Renal cortex interstitium (tissue), 11 donors: ENCODE measurements around the gene TNFRSF13B. TPM values are rescaled to one million over a fixed set of nuclear protein-coding genes. Genes with fewer than 3 reads are reported as not detected.
"Not testable (repeated sequence)": the region's sequence is repeated elsewhere in the genome, so short reads cannot be mapped to it uniquely, and the experiment has no call there.

Source experiments
- DNase-seq, 11 donors: peaks; one replicate each; pipeline ENCODE4 v3.0.0-alpha.2; 2013; ENCODE audit warnings: low read depth in 9 of 11, low spot score in 4 of 11; ENCODE audit errors: extremely low read depth in 1 of 11
- polyA plus RNA-seq, 3 donors: library from polyadenylated mRNA; unstranded; fragments of 120-200 nt; gene quantifications; one replicate each; pipeline ENCODE4 v1.2.1, GENCODE V29; 2013; ENCODE audit not compliant: insufficient read length in 3 of 3

Gene TNFRSF13B
- polyA plus RNA-seq, 3 donors, result not detected

DNA sequence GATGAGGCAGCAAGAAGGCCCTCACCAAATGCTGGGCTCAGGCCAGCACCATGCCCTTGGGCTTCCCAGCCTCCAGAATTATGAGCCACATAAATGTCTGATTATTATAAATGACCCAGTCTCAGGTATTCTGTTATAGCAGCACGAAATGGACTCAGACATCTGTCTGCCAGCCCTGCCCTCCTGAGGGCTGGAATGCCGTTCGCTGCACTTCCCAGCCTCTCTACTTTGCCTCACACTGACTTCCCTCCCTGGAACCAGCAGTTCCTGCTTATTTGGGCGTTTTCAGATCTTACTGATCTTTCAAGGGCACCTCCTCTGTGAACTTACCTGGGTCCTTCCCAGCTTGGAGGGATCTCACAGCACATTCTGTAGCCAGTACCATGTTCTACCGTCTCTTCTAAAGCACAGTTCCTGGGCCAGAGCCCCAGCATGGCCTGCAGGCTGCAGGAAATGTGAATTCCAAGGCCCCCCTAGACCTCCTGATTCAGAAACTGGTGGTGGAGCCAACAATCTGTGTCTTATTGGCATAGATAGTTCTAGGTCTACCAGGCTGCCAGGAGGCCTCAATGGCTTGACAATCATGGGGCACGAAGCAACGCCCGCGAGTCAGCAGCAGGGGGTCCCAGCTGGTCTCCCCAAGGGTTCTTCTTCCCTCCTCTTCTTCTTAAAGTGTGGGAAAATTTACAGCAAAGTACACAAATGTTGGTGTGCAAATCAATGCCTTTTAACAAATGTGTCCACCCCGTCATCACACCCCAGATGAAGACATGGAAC is 36.9 kb upstream of the TNFRSF13B start:
- not testable (repeated sequence) for DNase-seq

GRCh38 chr17:17007891-17008290 is 36.0 kb upstream of the TNFRSF13B start:
- DNase-seq, result not testable (repeated sequence)

GRCh38 chr17:17004997-17005614 is 33.2 kb upstream of the TNFRSF13B start:
- not testable (repeated sequence) for DNase-seq

- DNase-seq, result no peak
Observed at GRCh38 chr17:17004251-17004996, 32.5 kb upstream of the TNFRSF13B start.

DNA sequence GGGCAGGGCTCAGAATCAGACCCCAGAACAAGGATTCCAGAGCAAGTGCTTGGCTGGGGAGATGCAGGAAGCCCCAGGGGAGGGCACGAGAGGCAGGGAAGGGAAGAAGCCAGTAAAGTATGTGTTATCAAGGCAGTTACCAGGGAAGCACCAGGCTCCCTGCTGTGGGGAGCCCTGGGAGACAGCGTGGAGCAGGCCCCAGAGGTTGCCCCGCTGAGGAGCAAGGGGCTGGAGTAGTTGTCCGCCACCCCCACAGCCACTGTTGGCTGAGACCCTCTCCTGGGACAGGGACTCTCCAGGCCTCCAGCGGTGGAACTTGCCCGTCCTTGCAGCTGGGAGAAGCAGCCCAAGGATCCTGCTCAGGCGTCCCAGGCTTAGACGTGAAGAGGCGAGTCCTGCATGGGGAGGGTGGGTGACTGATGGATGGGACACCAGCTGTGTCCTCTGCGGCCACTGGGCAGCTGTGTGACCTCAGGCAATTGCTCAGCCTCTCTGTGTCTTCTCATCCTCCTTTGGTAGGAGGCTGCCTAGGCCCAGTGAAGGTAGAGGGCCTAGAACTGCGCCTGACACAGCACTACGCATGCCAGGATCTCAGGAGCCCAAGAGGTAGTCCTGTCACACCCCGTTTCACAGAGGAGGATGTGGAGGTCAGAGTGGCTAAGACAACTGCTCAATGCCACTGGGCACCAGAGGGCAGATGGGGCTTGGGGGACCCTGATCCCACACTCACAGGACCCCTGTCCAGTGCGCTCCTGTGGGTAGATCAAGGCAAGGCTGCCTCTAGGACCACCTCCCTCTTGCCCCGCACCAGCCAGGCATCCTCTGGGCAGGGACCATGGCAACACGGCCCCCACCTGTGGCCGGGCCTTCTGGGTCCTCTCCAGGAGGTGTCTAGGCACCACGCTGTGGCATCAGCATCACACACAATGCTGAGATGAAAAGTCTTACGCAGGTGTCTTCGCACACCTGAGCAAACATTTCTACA is 31.1 kb upstream of the TNFRSF13B start:
- not testable (repeated sequence) for DNase-seq

- peak in 10 of 11 donors; percentile 40 to 58 (median 46) for DNase-seq
Observed at GRCh38 chr17:17001874-17002520, 30.1 kb upstream of the TNFRSF13B start.

DNA sequence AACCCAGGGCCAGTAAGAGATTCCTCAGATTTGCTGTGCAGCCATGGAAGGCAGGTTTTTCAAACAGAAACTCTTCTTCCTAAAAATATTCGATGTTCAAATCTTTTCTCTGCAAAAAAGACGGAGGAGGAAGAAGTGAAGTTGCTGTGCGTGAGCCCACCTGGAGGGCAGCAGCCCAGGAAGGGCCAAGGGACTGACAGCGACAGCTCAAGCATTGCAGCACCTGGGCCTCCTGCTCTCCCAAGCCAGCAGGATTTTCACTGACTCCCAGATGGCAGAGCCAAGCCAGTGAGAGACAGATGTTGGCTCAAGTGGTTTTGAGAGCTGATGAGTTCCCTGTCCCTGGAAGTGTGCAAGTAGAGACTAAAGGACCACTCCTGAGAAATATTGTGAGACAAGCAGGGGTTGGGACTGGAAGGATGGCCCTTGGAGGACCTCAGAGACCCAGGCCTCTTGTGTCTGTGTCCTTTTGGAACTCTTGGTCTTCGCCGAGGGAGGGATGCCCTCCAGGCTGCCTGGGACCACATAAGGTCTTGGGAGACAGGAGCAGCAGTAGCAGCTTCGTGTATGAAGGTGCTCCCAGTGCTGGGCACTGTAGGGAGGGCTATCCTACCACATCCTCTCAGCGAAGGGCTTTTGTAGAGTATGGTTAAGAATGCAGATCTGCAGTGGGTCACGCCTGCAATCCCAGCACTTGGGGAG is 29.3 kb upstream of the TNFRSF13B start:
- no peak for DNase-seq

DNA sequence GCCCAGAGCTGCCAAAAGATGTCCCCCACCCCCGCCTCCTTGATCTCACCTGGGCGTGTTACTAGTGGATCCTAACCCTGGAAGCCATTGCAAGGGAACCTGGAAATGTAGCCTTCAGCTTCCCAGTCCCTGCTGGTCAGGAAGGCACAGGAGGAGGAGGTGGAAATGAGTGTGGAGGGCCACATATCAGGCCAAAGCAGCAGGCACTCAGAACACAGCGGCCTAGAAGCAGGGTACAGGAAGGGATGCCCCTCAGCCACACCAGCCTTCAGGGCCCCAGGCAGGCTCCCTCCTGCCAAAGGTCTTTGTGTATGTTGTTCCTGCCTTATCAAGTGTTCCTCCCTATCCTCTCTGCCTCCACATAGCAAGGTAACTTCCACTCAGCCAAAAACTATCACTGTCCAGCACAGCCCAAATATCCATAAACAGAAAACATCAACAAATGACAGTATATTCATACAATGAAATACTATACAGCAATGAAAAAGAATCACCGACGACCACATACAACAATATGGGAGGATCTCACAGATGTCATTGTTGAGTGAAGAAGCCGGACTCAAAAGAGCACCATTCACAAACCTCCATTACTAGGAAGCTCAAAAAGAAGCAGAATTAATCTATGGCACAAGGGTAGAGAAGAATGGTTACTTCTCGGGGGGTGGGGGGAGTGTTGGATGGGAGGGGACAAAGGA is 28.2 kb upstream of the TNFRSF13B start:
- no peak for DNase-seq

DNA sequence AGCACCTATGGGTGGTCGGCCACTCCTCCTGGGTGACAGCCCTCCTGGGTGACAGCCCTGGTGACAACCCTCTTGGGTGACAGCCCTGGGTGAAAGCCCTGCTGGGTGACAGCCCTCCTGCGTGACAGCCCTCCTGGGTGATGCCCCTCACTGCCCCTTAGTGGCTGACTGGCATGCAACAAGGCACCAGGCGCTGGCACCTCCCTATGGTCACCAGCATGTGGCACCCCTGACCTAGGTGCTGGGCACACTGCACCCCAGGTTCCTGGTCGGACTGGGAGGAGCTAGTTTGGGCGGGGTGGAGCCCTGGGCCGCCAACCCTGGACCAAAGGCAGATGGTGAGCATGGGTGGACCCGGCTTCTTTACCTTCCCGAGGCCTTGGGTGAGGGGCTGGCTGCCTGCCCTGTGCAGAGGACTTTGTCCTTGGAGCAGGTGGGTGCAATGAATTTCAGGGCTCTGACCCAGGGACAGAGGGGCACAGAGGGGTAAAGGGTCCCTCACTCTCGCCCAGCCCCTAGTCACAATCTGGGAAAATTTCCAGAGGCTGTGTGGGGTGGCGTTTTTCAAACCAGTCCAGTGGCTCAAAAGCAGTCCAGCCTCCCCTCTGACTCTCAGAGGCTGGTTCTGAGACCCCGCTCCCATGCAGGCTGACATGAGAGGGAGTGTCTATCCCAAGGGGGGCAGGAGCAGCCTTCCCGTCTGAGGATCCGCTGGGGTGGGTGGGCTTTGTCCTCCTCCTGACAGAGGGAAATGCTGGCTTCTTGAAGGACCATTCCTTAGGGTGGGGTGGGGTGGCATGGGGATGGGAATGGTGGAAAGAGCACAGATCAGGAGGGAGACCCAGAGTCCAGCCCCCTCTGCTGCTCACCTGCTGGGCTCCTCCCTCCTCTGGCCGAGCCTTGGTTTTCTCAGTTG is 25.9 kb upstream of the TNFRSF13B start:
- DNase-seq, result no peak

DNA sequence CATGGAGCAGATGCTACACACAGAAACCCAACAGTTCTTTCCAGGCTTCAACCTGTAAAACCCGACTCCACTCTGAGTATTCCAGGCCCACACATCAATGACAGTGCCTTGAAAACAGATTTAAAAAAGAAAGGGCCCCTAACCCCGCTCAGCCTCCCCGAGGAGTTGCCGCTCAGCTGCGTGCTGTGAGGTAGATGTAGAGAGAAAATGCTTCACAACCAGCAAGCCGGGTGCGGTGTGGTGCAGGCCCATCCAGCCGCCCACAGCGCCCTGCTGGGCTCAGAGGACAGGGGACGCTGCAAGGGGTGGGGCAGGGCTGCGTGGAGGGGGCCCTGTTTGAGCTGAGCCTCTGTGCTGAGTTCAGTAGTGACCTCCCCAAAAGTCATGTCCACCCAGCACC is 24.8 kb upstream of the TNFRSF13B start:
- DNase-seq, result not testable (repeated sequence)

GRCh38 chr17:16995930-16996329 is 24.0 kb upstream of the TNFRSF13B start:
- DNase-seq, result no peak

- no peak for DNase-seq
Observed at GRCh38 chr17:16994631-16995030, 22.7 kb upstream of the TNFRSF13B start.

- peak; percentile 33 to 72 (median 63) for DNase-seq
Observed at GRCh38 chr17:16991349-16992009, 19.6 kb upstream of the TNFRSF13B start.

- DNase-seq, result no peak
Observed at GRCh38 chr17:16989953-16990860, 18.3 kb upstream of the TNFRSF13B start.
